NOMO-1 (cell line): ENCODE measurements around the gene CUBN.
A peak's percentile ranks its signal among the peaks of the same experiment; 100 is the strongest.

Experiments used
- DNase-seq, 2 experiments: peaks; one replicate each; lab custom pipeline; 2025; ENCODE audit not compliant: unreplicated experiment in 2 of 2; lab: John Stamatoyannopoulos, UW

CUBN gene

GRCh38 chr10:16891375-16892313, 238.0 kb downstream of the CUBN start:
- DNase-seq = peak; percentile 7 to 34

DNA sequence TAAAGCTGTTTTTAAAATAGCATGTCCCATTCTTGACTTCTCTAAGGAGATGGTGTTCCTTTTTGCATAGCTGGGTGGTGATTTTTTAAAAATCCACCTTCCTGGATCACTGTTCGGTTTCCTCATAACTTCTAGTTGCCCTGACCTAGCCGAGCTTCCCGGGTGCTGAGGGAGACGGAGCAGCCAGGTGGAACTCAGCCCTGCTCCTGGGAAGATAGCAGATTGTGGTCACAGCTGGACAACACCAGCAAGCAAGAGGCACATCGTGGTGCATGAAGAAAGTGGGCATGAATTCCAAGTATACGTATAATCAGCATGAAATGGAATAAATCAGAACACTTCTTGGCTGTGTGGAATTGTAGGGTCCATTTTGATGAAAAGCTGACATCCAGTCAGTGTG, 238.9 kb downstream of the CUBN start:
- DNase-seq = no peak

DNA sequence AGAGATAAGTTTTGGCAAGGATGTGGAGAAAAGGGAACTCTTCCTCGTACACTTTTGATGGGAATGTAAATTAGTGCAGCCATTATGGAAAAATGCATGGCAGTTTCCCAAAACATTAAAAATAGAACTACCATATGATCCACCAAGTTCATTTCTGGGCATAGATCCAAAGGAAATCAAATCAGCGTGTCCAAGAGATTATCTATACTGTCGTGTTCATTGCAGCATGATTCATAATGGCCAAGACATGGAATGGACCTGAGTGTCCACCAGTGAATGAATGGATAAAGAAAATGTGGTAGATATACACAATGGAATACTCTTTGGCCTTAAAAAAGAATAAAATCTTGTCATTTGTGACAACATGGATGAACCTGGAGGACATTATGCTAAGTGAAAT, 242.0 kb downstream of the CUBN start:
- DNase-seq = no peak

- no peak for DNase-seq
These were observed 243.6 kb downstream of the CUBN start for GRCh38 chr10:16886031-16886430.

- DNase-seq = no peak
These were observed 245.1 kb downstream of the CUBN start for GRCh38 chr10:16884497-16884896.

GRCh38 chr10:16883084-16883483, 246.5 kb downstream of the CUBN start:
- DNase-seq = no peak

GRCh38 chr10:16870331-16870730, 259.3 kb downstream of the CUBN start:
- DNase-seq = no peak

DNA sequence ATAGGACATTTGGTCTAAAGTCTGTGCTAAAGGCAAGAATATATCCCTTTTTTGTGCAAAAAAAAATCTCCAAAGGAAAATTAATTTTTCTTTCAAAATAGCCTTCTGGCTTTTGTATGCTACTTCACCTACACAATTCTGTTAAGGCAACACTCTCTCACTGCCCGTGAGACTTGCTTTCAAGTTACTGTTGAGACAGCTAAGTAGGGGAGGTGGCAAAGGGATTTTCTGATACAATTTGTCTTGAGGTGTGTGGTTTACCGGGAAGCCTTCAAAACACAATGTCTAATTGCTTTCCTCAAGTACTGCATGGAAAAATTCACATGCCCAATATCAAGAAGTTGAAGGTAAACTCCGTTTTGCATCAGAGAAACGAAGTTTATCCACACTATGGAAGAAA, 261.6 kb downstream of the CUBN start:
- no peak for DNase-seq

DNA sequence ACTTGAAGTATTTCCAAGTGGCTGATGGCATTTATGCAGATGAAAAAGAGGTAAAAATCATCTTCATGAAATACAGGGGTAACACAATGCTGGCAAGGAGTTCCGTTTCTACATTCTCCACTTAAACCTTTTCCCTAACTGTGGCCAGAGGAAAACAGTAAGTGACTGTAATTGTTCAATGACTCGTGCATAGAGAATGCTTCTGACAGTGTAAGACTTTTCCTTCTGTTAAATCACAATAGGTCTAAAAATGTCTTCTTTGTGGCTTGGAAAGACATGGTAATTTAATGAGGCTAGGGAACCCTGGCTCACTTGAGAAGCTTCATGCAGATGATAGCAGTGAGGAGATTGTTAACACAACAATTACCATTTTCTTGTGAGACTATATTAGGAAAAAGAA, 262.1 kb downstream of the CUBN start:
- no peak for DNase-seq

DNA sequence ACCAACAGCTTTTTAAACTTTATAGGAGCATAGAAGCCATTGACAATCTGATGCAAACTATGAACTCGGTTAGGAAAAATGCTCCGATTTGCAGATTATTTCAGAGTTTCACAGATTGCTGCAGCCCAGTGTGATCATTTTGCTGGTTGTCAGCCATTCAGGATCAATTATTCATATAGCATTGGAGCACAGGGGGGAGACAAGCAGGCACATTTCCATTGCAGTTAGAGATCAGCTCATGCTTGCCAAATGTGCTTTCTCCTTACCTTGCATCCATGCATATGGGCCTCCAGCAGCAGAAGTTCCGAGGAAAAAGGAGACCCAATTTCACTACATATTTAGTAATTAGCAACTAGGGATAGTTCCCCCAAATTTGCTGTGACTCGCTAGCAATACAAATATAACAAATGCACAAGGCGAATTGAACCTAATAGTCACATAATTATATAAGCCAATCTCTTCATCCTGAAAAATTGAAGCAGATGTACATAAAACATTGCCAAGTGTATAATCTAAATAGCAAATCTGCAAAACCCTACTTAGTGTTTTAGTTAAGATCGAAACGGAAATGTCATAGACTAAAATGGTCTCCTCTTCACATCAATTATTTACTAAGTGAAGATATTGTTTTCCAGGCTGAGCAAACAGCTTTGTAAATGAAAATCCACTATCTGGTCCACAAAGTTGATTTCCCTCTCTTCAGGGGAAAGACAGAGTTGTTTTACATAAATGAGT, 262.9 kb downstream of the CUBN start:
- DNase-seq = no peak

- DNase-seq = no peak
These were observed 263.8 kb downstream of the CUBN start for GRCh38 chr10:16865766-16866165.

DNA sequence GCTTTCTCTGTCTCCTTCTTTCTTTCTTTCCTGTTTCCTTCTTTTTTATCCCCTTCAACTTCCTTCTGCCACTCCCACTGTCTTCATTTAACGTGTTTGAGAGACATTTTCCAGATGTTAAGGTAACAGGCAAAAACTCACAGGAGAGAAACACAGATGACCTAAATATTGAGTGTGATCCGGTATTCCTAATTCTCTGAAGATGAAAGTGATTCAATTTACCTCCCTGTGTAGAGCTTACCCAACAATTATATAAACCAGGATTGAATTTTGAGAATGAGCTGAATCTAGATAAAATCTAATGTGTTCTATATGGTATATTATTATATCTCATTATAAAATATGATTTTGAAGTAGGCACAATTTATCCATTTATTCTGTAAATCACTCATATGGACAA, 265.8 kb downstream of the CUBN start:
- DNase-seq = no peak

DNA sequence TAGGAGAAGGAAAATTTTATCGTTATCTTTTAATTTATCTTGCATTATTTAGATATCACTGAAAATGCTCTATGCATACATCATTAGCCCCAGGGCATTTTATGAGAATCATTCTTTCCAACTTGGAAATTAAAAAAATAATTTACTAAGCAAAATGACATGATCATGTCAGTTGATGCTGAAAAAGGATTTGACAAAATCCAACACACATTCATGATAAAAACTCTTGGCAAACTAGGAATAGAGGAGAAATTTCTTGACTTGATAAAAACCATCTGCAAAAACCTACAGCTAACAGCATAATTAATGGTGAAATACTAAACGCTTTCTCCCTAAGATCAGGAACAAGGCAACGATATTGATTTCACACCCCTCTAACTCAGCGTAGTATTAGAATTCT, 272.2 kb downstream of the CUBN start:
- no peak for DNase-seq

GRCh38 chr10:16856567-16856966, 273.0 kb downstream of the CUBN start:
- no peak for DNase-seq

- DNase-seq = no peak
These were observed 273.5 kb downstream of the CUBN start for GRCh38 chr10:16856092-16856491.

DNA sequence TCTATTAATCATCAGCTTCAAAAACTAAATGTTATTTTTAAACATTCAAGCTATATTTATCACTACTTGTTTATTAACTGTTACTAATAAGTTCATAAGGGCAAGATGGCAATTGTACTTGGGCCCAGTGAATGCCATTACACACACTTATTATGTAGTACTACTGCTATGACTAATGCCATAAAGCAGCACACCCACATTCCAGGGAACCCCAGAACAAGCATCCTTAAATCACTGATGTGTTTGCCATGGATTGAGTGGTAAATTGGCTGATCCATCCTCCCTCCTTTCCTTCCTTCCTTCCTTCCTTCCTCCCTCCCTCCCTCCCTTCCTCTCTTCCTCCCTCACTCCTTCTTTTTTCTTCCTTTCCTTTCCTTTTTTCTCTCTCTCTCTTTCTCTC, 275.0 kb downstream of the CUBN start:
- DNase-seq = no peak

DNA sequence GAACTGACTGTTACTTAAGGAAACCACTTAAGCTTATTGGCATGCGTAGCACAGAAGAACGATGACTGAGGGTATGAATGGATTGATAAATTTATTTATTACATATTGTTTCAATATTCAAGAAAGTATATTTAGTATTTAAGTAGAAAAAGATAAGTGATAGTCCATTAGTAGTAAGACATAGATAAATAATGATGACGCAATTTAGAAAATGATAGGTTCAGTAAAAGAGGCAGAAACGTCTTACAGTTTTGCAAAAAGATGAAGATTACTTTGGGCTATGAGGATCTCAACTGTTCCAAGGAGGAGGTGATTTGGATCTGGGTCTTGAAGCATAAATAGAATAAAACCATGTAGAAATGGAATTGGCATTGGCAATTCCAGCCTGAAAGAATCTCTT, 275.8 kb downstream of the CUBN start:
- DNase-seq = no peak

GRCh38 chr10:16853201-16853600, 276.4 kb downstream of the CUBN start:
- peak in 1 of 2 experiments; percentile 33 for DNase-seq

- no peak for DNase-seq
These were observed 277.0 kb downstream of the CUBN start for GRCh38 chr10:16852624-16853023.

DNA sequence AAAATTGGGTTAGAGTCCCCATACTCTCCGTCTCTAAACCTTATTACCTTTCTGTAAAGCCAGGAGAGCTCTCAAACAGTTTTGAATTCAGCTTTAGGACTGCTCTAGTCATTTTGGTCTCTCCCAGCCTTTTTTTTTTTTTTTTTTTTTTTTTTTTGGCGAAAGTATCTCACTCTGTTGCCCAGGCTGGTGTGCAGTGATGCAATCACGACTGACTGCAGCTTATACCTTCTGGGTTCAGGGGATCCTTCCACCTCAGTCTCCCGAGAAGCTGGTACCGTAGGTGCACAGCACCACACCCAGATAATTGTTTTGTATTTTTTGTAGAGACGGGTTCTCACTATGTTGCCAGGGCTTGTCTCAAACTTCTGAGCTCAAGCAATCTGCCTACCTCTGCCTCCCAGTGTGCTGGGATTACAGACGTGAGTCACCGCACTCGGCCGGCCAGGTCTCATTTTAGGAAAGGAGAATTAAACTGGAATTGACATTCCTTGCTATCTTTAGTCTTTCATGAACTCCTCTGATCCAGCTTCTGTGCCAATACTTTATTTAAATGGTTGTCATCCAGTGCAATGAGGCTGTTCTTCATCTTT, 281.0 kb downstream of the CUBN start:
- DNase-seq = no peak

GRCh38 chr10:16847644-16848043, 282.0 kb downstream of the CUBN start:
- no peak for DNase-seq

- no peak for DNase-seq
These were observed 284.4 kb downstream of the CUBN start for GRCh38 chr10:16845248-16845647.
